HepG2 (cell line): ENCODE results near the gene PRKCD. TPM values are rescaled to one million over a fixed set of nuclear protein-coding genes. Genes with fewer than 3 reads are reported as not detected.
A peak's percentile ranks its signal among the peaks of the same experiment; 100 is the strongest.

Source experiments
- AGO1 ChIP-seq: fragments of 200-400 bp; formaldehyde crosslinking; IDR thresholded peaks from 2 replicates; pipeline ENCODE4 v1.6.1; 2017; ENCODE audit warnings: mild to moderate bottlenecking, low read depth, low read length, moderate library complexity; ENCODE audit not compliant: poor library complexity, severe bottlenecking
- ATF1 ChIP-seq: IDR thresholded peaks from 2 replicates; pipeline ENCODE4 v1.6.1; 2016; ENCODE audit warnings: mild to moderate bottlenecking, control low read depth
- ATF7 ChIP-seq, 2 experiments: fragments of 450-650 bp in 1 of 2; sonication (generic) in 1 of 2; formaldehyde crosslinking in 1 of 2; IDR thresholded peaks; 2 replicates each; pipeline versions ENCODE4 v1.4.0 to v1.6.1; 2016 to 2020; ENCODE audit warnings: antibody characterized with exemption in 1 of 2, mild to moderate bottlenecking in 1 of 2, missing genetic modification reagents in 1 of 2
- MED8 ChIP-seq: sonication (generic); formaldehyde crosslinking; IDR thresholded peaks from 2 replicates; pipeline ENCODE4 v1.8.1; 2023; ENCODE audit warnings: mild to moderate bottlenecking, missing genetic modification reagents; ENCODE audit not compliant: insufficient replicate concordance
- SALL1 ChIP-seq: sonication (generic); formaldehyde crosslinking; IDR thresholded peaks from 2 replicates; pipeline ENCODE4 v1.8.0; 2022; ENCODE audit warnings: mild to moderate bottlenecking, missing genetic modification reagents
- SALL2 ChIP-seq: sonication (generic); formaldehyde crosslinking; IDR thresholded peaks from 2 replicates; pipeline ENCODE4 v1.8.1; 2023; ENCODE audit warnings: mild to moderate bottlenecking, missing genetic modification reagents, inconsistent platforms
- TRIM24 ChIP-seq: sonication (generic); formaldehyde crosslinking; IDR thresholded peaks from 2 replicates; pipeline ENCODE4 v1.8.0; 2022; ENCODE audit warnings: mild to moderate bottlenecking, missing genetic modification reagents
- ZNF225 ChIP-seq: sonication (generic); formaldehyde crosslinking; IDR thresholded peaks from 2 replicates; pipeline ENCODE4 v1.4.0; 2020; ENCODE audit warnings: mild to moderate bottlenecking, missing genetic modification reagents
- ZNF34 ChIP-seq: sonication (generic); formaldehyde crosslinking; IDR thresholded peaks from 2 replicates; pipeline ENCODE4 v1.4.0; 2020; ENCODE audit warnings: mild to moderate bottlenecking, missing genetic modification reagents, borderline replicate concordance
- ZNF367 ChIP-seq: sonication (generic); formaldehyde crosslinking; IDR thresholded peaks from 2 replicates; pipeline ENCODE4 v1.4.0; 2020; ENCODE audit warnings: missing genetic modification reagents, borderline replicate concordance
- ZNF496 ChIP-seq: sonication (generic); formaldehyde crosslinking; IDR thresholded peaks from 2 replicates; pipeline ENCODE4 v1.8.1; 2023; ENCODE audit warnings: mild to moderate bottlenecking, moderate library complexity, missing genetic modification reagents; ENCODE audit not compliant: insufficient replicate concordance
- ZNF564 ChIP-seq: sonication (generic); formaldehyde crosslinking; IDR thresholded peaks from 2 replicates; pipeline ENCODE4 v1.8.1; 2023; ENCODE audit warnings: mild to moderate bottlenecking, missing genetic modification reagents
- ZNF792 ChIP-seq: IDR thresholded peaks from 2 replicates; pipeline ENCODE4 v1.6.1; 2016
- polyA plus RNA-seq, 8 experiments: library from polyadenylated mRNA; depleted of rRNA in 3 of 8; stranded (reverse) in 7 of 8; unstranded in 1 of 8; fragments of >200 nt; fragmentation: Illumina TruSeq in 4 of 8; extraction: Trizol in 4 of 8; gene quantifications; 2 replicates each; pipeline versions ENCODE4 v1.2.1 to v1.2.3, GENCODE V29; 2011 to 2016; ENCODE audit warnings: low read depth in 4 of 8, missing spikeins in 1 of 8, mixed read lengths in 1 of 8; ENCODE audit not compliant: insufficient read depth in 1 of 8
- total RNA-seq, 5 experiments: library from RNA; depleted of rRNA; stranded (reverse); fragments of >200 nt; fragmentation: Illumina TruSeq; extraction: Trizol; gene quantifications; 2 replicates each; pipeline ENCODE4 v1.2.3, GENCODE V29; 2016; ENCODE audit warnings: low read depth in 1 of 5
- TF ChIP-seq, protein P1 (sequence below): sonication (generic); formaldehyde crosslinking; IDR thresholded peaks from 2 replicates; pipeline ENCODE4 v1.4.0; 2020; ENCODE audit warnings: missing genetic modification reagents, low read depth, mild to moderate bottlenecking, borderline replicate concordance
- TF ChIP-seq, protein P2 (sequence below): sonication (generic); formaldehyde crosslinking; IDR thresholded peaks from 2 replicates; pipeline ENCODE4 v1.4.0; 2020; ENCODE audit warnings: missing genetic modification reagents
- TF ChIP-seq, protein P3 (sequence below): sonication (generic); formaldehyde crosslinking; IDR thresholded peaks from 2 replicates; pipeline ENCODE4 v1.4.0; 2020; ENCODE audit warnings: missing genetic modification reagents
- TF ChIP-seq, protein P4 (sequence below): sonication (generic); formaldehyde crosslinking; conservative IDR thresholded peaks from 2 replicates; pipeline ENCODE4 v1.8.1; 2023; ENCODE audit warnings: missing genetic modification reagents

PRKCD gene
- total and polyA plus RNA-seq, 2 of the 13 experiments (the other 11 are each of a cell fraction or from before 2014, with no cell fraction given) = 1.6 to 40.7 TPM

DNA sequence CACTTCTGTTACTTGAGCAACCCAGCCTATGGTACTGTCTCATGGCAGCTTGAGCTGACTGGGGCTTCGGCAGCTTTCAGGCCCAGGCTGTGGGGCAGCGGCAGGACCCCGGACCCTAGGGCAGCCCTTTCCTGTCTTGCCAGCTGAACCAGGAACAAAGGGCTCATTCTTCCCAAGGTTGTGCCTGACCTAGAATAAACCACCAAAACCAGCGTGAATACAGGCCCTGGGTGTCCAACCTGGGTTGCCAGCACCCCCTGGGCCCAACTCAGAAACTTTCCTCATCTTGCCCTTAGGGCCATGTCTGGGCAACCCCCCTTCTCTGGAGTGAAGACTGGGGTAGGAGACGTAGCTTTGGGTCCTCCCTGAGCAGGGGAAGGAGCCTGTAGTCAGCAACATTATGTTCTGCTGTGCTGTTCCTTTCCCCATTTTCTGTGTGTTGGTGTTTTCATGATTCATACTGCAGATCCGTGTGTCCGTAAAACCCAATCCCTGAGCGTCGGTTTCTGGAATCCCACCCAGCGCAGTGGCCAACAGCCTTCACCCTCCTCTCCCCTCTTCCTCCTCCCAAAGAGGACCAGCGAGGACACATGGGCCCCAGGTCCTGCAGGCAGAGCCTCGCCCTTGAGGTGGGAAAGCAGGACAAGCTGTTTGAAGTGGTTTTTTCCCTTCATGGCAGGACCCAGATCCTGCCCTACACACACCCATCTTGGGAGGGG is 61.3 kb downstream of the PRKCD start (continued):
- TF ChIP-seq AGO1 = peak; percentile 50
- TF ChIP-seq, protein P1, sequence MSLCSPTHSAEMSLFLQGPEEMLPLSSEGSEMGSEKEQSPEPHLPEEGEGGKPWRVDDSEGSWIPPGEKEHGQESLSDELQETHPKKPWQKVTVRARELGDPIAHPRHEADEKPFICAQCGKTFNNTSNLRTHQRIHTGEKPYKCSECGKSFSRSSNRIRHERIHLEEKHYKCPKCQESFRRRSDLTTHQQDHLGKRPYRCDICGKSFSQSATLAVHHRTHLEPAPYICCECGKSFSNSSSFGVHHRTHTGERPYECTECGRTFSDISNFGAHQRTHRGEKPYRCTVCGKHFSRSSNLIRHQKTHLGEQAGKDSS = 0 out of 2 replicates have a peak, but pooled peaks have one; percentile 43
- TF ChIP-seq, protein P2, sequence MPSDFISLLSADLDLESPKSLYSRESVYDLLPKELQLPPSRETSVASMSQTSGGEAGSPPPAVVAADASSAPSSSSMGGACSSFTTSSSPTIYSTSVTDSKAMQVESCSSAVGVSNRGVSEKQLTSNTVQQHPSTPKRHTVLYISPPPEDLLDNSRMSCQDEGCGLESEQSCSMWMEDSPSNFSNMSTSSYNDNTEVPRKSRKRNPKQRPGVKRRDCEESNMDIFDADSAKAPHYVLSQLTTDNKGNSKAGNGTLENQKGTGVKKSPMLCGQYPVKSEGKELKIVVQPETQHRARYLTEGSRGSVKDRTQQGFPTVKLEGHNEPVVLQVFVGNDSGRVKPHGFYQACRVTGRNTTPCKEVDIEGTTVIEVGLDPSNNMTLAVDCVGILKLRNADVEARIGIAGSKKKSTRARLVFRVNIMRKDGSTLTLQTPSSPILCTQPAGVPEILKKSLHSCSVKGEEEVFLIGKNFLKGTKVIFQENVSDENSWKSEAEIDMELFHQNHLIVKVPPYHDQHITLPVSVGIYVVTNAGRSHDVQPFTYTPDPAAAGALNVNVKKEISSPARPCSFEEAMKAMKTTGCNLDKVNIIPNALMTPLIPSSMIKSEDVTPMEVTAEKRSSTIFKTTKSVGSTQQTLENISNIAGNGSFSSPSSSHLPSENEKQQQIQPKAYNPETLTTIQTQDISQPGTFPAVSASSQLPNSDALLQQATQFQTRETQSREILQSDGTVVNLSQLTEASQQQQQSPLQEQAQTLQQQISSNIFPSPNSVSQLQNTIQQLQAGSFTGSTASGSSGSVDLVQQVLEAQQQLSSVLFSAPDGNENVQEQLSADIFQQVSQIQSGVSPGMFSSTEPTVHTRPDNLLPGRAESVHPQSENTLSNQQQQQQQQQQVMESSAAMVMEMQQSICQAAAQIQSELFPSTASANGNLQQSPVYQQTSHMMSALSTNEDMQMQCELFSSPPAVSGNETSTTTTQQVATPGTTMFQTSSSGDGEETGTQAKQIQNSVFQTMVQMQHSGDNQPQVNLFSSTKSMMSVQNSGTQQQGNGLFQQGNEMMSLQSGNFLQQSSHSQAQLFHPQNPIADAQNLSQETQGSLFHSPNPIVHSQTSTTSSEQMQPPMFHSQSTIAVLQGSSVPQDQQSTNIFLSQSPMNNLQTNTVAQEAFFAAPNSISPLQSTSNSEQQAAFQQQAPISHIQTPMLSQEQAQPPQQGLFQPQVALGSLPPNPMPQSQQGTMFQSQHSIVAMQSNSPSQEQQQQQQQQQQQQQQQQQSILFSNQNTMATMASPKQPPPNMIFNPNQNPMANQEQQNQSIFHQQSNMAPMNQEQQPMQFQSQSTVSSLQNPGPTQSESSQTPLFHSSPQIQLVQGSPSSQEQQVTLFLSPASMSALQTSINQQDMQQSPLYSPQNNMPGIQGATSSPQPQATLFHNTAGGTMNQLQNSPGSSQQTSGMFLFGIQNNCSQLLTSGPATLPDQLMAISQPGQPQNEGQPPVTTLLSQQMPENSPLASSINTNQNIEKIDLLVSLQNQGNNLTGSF = no peak
- TF ChIP-seq ATF1 (CRISPR knock-in tag) = no peak
- TF ChIP-seq, protein P3, sequence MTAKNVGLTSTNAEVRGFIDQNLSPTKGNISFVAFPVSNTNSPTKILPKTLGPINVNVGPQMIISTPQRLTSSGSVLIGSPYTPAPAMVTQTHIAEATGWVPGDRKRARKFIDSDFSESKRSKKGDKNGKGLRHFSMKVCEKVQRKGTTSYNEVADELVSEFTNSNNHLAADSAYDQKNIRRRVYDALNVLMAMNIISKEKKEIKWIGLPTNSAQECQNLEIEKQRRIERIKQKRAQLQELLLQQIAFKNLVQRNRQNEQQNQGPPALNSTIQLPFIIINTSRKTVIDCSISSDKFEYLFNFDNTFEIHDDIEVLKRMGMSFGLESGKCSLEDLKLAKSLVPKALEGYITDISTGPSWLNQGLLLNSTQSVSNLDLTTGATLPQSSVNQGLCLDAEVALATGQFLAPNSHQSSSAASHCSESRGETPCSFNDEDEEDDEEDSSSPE (CRISPR knock-in tag) = no peak
- TF ChIP-seq ZNF792 (CRISPR knock-in tag) = 0 out of 2 replicates have a peak, but pooled peaks have one; percentile 36
- no peak for TF ChIP-seq MED8
- no peak for TF ChIP-seq ZNF34 (CRISPR knock-in tag)
- TF ChIP-seq ZNF367 (CRISPR knock-in tag) = no peak
- peak; percentile 48; the same call in 1 of the 2 replicates for TF ChIP-seq SALL2 (CRISPR knock-in tag)
- peak; percentile 27; the same call in 1 of the 2 replicates for TF ChIP-seq SALL1 (CRISPR knock-in tag)
- TF ChIP-seq ZNF225 = no peak; the same call in 1 of the 2 replicates
- TF ChIP-seq, protein P4, sequence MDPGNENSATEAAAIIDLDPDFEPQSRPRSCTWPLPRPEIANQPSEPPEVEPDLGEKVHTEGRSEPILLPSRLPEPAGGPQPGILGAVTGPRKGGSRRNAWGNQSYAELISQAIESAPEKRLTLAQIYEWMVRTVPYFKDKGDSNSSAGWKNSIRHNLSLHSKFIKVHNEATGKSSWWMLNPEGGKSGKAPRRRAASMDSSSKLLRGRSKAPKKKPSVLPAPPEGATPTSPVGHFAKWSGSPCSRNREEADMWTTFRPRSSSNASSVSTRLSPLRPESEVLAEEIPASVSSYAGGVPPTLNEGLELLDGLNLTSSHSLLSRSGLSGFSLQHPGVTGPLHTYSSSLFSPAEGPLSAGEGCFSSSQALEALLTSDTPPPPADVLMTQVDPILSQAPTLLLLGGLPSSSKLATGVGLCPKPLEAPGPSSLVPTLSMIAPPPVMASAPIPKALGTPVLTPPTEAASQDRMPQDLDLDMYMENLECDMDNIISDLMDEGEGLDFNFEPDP (CRISPR knock-in tag) = no peak
- TF ChIP-seq TRIM24 (CRISPR knock-in tag) = no peak
- TF ChIP-seq ATF7 (IDR thresholded peaks at IDR 0.05) = no peak
- no peak for TF ChIP-seq ATF7 (CRISPR knock-in tag; IDR thresholded peaks at IDR 0.05)
- TF ChIP-seq ZNF564 (CRISPR knock-in tag) = peak; percentile 100
- no peak for TF ChIP-seq ZNF496 (CRISPR knock-in tag)
